GM19467 (cell line): ENCODE measurements around the gene WDR74.
"Not testable (repeated sequence)": the region's sequence is repeated elsewhere in the genome, so short reads cannot be mapped to it uniquely, and the experiment has no call there.

Experiments used
- ATAC-seq: cut with Tn5 transposase; IDR thresholded peaks from one replicate; pipeline ENCODE4 v1.9.1; 2021; ENCODE audit warnings: mild to moderate bottlenecking, moderate library complexity; ENCODE audit not compliant: unreplicated experiment

Gene WDR74

DNA sequence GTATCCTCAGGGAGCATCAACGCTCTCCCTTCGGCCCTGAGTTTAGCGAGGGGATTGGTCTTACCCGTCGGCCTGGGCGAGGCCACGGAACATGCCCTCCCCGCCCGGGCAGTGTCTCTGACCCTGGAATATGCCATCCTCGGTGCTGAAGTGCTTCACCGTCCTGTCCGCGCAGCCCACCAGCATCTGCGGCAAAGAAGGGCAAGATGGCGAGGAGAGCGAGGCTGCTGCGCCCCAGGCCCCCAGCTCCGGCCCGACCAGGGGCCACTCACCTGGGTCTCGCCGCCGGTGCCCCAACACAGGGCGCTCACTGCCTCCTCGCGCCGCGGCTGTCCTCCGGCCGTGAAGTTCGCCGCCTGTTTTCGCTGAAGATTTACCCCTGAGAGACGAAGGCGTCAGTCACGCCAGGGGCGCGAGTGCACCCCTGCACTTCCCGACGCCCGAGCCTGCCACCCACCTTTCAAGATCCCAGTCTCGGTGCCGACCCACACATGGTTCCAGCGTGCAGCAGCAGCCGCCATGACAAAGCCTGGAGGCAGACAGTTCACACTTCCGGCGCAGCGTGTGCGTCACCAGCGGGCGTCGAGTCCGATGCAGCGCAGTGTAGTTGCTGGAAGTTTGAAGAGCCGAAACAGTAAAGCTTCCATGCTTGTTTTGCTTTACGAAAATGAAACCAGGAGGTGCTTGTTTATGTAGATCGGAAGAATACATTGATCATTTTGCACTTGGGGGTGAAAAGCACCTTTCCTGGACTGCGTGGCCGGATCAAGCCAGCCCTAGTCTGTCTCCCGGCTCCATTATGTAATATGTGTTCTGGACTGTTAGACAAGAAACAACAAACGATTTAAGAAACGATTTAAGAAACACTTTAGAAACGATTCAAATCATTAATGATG lies at the start of gene WDR74:
WDR74 (minus strand) TSS at position 541 of the 896 bp plus-strand sequence; CDS start at position 521, 20 bp downstream.
- ATAC-seq, result peak; percentile 49

DNA sequence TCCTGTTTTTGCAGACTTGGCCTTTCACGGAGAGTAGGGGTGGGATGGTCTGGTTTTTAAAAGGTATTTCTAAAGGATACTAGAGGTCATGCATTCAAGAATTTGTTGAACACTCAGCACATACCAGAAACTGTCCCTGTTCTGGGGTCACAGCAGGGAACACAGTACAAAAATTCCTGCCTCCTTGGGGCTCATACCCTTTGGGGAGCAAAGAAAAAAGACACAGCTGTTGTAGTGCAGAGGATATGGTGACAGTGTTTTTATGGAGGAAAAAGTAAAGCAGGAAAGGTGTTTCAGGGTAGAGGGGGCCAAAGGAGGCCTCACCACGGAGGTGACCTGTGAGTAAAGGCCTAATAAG lies 49.7 kb upstream of the WDR74 start:
- no peak for ATAC-seq

DNA sequence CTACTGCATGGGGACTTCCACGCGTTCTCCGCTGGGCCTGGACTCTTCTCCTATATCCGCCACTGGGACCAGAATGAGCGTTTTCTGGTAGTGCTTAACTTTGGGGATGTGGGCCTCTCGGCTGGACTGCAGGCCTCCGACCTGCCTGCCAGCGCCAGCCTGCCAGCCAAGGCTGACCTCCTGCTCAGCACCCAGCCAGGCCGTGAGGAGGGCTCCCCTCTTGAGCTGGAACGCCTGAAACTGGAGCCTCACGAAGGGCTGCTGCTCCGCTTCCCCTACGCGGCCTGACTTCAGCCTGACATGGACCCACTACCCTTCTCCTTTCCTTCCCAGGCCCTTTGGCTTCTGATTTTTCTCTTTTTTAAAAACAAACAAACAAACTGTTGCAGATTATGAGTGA lies 49.0 kb upstream of the WDR74 start:
- ATAC-seq, result no peak

DNA sequence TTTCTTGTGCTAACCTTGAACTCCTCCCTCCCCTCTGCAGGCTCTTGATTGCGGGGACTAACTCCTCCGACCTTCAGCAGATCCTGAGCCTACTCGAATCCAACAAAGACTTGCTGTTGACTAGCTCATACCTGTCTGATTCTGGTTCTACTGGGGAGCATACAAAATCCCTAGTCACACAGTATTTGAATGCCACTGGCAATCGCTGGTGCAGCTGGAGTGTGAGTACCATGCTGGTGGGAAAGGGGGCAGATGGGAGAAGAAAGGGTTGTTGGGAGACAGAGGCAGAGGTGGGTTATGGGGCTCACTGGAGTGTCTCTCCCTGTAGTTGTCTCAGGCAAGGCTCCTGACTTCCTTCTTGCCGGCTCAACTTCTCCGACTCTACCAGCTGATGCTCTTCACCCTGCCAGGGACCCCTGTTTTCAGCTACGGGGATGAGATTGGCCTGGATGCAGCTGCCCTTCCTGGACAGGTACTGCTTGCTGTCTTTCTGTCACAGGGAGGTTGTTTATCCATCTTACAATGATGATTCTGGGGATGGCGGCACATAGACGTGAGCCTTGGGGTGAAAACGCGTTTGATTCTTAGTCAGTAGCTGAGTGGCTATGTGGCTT lies 45.9 kb upstream of the WDR74 start:
- no peak for ATAC-seq

DNA sequence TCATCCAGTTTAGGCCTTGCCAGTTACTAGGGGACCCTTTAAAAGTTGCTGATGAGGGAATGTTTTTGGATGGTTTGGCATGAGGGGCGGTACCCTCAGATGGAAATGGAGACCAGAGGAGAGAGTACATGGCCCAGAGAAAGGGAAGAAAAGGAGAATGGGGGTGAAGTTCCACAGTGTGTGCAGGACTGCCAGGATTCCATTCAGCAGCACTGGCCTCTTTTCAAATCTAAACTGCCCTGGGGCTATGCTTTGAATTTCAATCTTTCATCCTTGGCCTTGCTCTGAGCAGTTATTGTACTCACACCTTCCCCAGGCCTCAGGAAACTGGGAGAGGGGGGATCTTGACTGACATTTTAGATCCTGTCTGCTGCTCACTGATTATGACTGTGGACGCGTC lies 44.3 kb upstream of the WDR74 start:
- no peak for ATAC-seq

DNA sequence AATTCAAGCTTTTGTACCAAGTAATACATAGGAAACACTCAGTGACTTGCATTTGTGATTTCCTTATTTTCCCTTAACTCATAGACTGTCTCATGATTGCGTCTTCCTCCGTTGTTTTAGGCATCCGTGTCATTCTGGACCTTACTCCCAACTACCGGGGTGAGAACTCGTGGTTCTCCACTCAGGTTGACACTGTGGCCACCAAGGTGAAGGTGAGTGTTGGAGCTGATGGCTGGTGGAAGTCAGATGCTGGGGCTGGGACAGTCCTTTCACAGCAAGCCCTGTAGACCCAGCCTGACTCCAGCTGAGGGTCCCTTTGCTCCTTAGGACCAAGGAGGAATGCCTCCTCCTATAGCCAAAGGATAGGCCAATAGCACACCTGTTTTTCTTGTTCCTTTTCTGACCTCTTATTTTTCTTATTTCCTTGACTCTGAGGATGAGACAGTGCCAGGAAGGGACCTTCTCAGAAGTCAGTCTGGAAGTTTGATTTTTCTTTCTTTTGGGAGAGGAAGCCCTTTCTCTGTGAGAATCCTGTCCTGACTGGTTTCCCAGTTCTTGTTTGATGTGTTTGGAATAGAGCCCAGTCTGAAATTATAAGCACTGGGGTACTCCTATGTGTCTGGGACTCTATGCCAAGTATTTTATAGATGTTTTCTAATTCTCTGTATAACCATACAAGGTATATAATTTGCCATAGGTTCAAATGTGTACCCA lies 43.6 kb upstream of the WDR74 start:
- no peak for ATAC-seq

DNA sequence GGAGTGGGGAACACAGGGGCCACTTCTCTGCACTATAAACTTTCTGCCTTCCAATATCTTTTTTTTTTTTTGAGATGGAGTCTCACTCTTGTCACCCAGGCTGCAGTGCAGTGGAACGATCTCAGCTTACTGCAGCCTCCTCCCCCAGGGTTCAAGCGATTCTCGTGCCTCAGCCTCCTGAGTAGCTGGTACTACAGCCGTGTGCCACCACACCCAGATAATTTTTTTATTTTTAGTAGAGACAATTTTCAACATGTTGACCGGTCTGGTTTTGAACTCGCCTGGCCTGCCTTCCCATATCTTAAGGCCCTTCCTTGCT lies 43.0 kb upstream of the WDR74 start:
- ATAC-seq, result no peak

DNA sequence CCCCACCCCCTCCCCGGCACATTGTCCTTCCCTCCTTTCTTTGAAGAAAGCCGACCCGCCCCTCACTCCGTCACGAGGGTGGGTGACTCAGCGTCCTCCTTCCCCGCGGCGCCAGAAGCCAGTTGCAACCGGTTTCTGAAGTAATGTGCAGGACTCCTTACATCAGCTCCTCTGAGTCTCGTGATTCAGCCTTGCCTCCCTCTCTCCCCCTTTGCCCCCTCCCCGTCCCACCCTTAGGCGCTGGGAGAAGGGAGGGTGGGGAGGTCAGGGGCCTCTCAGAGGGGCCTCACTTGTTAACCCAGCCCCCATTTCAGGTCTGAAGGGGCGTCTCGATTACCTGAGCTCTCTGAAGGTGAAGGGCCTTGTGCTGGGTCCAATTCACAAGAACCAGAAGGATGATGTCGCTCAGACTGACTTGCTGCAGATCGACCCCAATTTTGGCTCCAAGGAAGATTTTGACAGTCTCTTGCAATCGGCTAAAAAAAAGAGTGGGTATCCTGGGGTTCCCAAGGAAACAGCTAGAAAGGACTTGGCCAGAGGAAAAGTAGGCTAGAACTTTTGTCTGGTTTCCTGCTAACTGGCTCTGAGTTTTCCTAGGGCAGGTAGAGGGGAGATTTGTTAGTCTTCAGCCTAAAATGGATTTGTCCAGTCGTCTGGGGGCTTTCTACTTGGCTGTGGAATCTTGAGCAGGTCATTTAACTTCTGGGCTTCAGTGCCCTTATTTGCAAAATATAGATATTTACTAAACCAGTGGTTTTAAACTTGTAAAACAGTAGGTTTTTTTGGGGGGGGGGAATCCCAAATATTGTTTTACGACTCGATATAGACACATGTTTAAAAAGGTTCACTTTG lies 42.4 kb upstream of the WDR74 start:
- ATAC-seq, result peak; percentile 39

DNA sequence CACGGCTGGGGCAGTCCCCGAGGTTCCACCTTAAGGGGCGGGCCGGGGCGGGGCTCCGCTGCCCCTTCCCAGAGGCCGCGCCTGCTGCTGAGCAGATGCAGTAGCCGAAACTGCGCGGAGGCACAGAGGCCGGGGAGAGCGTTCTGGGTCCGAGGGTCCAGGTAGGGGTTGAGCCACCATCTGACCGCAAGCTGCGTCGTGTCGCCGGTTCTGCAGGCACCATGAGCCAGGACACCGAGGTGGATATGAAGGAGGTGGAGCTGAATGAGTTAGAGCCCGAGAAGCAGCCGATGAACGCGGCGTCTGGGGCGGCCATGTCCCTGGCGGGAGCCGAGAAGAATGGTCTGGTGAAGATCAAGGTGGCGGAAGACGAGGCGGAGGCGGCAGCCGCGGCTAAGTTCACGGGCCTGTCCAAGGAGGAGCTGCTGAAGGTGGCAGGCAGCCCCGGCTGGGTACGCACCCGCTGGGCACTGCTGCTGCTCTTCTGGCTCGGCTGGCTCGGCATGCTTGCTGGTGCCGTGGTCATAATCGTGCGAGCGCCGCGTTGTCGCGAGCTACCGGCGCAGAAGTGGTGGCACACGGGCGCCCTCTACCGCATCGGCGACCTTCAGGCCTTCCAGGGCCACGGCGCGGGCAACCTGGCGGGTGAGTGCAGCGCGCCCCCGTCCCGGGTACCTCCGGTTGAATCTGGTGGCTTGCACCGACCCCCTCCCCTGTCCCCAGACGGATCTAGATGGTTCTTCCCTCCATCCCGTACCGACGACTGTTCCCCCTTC lies 41.6 kb upstream of the WDR74 start, which contains the start of gene SLC3A2:
SLC3A2 (plus strand) TSS at position 94 of the 776 bp plus-strand sequence; CDS start at position 222, 128 bp downstream.
- peak; percentile 58 for ATAC-seq

DNA sequence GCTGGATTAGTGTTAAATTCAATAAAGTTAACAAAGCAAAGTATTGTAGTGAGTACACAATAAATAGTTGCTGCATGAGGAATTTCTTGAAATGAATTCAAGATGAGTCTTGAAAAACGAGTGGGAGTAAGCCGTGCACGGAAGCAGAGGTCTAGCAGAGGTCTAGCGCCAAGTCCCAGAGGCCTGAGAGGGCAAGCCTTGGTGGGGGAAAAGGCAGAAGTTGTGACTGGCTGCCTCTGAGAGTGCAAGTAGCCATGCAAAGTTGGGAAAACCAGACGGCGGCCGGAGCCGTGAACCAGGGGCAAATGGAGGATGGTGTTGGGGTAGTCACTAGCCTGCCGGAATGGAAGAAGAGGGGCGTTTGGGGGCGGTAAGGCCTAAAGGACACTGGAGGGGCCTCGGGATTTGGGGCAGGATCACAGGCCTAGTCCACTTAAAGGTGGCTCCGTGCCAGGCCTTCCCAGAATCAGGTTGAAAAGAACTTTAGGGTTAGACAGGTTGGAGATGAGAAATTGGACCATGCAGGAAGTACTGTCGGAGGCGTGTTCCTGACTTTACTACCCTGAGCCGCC lies 40.9 kb upstream of the WDR74 start:
- no peak for ATAC-seq

DNA sequence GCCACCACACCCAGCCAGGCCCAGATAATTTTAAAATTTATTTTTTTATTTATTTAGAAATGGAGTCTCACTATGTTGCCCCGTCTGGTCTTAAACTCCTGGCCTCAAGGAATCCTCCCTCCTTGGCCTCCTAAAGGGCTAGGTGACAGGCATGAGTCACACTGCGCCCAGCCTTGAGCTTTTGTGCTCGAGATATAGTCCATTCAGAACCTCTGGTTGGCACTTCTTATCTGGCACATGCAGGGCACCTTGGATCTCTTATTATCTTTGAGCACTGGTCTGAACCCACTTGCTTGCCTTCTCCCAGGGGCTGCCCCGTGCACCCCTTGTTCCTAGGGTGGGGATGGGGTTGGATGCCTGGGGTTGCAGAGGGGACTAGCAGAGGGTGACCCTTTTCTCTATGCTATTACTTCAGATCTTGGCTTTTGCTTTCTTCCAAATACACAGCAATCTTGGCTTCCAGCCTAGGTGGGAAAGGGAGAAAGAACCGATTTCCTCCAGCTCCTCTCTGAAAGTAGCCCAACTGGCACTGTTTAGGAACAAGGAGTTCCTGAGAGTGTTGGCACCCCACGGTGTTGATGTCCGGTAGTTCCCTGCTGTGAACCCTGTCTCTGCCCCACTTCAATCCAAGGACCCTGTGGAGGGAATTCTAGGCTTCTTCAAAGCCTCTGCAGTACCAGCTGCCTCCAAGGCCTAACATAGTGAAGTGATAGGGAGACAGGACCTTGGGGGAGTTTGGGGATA lies 40.0 kb upstream of the WDR74 start:
- ATAC-seq, result no peak

DNA sequence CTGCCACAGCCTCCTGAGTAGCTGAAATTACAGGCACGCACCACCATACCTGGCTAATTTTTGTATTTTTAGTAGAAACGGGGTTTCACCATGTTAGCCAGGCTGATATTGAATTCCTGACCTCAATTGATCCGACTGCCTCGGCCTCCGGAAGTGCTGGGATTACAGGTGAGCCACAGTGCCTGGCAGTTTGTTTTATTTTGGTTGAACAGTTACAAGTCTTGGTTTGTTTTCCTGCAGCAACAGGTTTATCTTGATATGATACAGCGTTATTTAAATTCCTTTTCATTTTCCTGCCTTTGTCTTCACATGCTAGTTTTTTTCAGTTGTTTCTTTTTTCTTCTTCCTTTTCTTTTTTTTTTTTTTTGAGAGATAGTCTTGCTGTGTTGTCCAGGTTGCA lies 37.3 kb upstream of the WDR74 start:
- no peak for ATAC-seq

DNA sequence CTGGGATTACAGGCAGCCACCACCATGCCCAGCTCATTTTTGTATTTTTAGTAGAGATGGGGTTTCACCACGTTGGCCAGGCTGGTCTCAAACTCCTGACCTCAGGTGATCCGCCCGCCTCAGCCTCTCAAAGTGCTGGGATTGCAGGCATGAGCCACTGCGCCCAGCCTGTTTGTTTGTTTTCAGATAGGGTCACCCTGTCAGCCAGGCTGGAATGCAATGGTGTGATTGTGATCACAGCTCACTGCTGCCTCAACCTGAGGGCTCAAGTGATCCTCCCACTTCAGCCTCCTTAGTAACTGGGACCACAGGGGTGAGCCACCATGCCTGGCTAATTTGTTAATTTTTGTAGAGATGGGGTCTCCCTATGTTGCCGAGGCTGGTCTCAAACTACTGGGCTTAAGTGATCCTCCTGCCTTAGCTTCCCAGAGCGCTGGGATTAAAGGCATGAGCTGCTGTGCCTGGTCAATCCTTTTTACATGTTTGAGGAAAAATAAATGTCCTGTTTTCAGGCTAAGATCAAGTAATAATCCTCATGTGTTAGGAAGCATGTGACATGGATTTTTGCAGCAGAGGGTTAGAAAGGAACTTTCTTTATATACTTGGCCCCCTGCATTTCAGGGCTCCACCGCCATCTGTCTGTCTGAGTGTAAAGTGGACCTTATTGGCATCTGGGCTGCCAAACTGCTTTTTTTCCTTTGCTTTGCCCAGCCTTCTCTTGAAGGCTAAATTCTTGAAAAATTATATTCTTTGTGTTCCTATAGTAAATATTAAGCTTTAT lies 36.5 kb upstream of the WDR74 start:
- no peak for ATAC-seq

DNA sequence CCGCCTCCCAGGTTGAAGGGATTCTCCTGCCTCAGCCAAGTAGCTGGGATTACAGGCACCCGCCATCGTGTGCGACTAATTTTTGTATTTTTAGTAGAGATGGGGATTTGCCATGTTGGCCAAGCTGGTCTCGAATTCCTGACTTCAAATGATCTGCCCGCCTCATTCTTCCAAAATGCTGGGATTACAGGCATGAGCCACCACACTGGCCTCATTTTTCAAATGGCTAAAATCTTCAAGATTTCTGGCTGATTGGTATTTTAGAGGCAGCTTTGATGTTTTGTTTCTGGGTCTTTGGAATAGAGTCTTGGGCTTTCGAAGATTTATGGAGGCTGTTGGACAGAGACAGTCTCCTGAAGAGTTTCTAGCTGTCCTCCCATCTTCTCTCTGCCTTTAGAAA lies 35.5 kb upstream of the WDR74 start:
- ATAC-seq, result no peak

DNA sequence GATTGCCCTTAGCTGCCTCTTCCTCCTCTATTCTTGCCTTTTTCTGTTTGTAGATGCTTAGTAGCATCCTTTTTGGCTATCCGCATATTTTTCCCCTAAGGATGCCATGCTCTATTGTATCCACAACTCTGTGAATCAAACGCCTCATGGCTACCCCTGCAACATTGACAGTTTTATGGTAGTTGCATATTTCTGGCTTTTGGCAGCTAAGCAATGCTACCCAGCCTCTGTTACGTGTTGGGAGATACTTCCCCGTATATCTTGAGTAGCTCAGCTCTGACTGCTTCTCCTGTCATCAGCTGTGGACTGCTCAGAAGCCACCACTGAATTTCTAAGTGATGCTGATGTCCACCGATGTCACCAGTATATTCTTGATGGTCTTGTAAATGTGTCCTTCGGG lies 26.2 kb upstream of the WDR74 start:
- no peak for ATAC-seq

DNA sequence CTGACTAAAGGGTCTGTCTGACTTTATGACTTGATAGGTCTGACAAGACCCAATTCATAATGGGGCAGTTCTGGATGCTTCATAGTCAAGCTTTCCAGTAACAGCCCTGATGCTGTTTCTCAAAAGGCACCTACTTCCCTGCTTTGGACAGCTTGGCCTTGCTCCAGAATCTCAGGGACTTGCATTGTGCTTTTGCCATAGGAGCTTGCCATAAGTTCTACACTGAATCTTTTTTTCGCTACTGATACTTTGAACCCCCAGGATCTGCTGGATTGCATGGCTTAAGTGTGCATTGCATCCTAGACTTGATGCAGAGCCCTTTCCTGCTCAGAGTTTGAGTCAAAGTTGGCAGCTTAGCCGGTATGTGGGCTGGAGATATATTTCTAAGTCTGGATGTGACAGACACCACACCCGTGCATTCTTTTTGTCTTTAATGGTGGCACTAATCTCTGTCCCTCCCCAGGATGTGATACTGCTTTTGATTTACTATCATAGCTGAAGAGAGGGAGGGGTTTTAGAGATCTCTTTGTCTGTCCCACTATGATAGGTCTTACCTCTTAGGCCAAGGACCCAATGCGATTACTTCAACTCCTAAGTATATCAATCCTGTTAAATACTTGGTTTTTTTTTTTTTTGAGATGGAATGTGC lies 24.4 kb upstream of the WDR74 start:
- ATAC-seq, result no peak

DNA sequence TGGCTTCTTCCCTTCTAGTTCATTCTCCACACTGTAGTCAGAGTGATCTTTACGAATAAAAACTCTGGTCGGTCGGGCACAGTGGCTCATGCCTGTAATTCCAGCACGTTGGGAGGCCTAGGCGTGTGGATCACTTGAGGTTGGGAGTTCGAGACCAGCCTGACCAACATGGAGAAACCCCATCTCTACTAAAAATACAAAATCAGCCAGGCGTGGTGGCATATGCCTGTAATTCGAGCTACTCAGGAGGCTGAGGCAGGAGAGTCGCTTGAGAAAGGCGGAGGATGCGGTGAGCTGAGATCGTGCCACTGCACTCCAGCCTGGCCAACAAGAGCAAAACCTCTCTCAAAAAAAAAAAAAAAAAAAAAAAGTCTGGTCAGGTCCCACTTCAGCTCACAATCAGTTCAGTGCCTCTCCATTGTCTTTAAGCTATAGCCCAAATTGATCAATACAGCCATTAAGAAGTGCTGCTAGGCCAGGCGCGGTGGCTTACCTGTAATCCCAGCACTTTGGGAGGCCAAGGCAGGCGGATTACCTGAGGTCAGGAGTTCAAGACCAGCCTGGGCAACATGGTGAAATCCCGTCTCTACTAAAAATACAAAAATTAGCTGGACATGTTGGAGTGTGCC lies 22.3 kb upstream of the WDR74 start:
- ATAC-seq, result not testable (repeated sequence)
